ENCODE data around the gene CIROP.

Gene CIROP

DNA sequence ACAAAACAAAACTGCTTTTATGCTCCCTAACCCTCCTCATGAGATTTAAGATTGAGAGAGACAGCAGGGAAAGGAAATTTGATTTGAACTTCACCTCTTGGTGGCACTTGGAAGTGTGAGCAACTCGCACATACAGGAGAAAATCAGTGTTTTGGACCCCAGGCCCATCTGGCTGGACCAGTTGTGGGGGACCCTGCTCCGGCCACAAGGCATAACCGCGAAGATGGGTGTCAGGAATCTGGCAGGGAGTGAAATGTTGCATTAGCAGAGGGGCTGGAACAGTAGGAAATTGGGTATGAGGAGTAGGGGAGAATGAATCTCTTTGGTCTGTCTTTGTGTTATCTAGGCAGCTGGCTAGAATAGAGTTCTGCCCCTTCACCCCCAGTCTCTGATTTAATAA is 1.2 kb downstream of the CIROP start:
- H3K4me3 ChIP-seq (ENCODE audit: low read depth, low read length, poor library complexity, severe bottlenecking) = no peak overlapping the region
- no peak overlapping the region for H2AFZ ChIP-seq (ENCODE audit: low read length)
- no peaks in the 10 kb centered on the region for H3K79me2 ChIP-seq (ENCODE audit: insufficient read depth, low read length)
- H3F3A ChIP-seq (ENCODE audit: insufficient read depth, low read length) = no peaks in the 10 kb centered on the region
- no peaks in the 10 kb centered on the region for H3K27me3 ChIP-seq (ENCODE audit: insufficient read depth, low read length)
- H3K9ac ChIP-seq (ENCODE audit: low read length) = no peak overlapping the region
- TF ChIP-seq, protein P1, sequence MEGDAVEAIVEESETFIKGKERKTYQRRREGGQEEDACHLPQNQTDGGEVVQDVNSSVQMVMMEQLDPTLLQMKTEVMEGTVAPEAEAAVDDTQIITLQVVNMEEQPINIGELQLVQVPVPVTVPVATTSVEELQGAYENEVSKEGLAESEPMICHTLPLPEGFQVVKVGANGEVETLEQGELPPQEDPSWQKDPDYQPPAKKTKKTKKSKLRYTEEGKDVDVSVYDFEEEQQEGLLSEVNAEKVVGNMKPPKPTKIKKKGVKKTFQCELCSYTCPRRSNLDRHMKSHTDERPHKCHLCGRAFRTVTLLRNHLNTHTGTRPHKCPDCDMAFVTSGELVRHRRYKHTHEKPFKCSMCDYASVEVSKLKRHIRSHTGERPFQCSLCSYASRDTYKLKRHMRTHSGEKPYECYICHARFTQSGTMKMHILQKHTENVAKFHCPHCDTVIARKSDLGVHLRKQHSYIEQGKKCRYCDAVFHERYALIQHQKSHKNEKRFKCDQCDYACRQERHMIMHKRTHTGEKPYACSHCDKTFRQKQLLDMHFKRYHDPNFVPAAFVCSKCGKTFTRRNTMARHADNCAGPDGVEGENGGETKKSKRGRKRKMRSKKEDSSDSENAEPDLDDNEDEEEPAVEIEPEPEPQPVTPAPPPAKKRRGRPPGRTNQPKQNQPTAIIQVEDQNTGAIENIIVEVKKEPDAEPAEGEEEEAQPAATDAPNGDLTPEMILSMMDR (IDR thresholded peaks at IDR 0.05; ENCODE audit: low read length) = no peak
- H4K20me1 ChIP-seq (ENCODE audit: insufficient read depth, low read length) = no peaks in the 10 kb centered on the region
- no peaks in the 10 kb centered on the region for H3K9me3 ChIP-seq (ENCODE audit: low read length)
- H3K4me2 ChIP-seq (ENCODE audit: low read length) = no peak overlapping the region
- H3K9me2 ChIP-seq (ENCODE audit: low read depth, low read length) = no peaks in the 10 kb centered on the region
- H3K27ac ChIP-seq (ENCODE audit: low read depth, low read length, poor library complexity, severe bottlenecking) = no peak overlapping the region
- no peaks in the 10 kb centered on the region for H3K4me1 ChIP-seq (ENCODE audit: insufficient read depth, low read length, severe bottlenecking)
- H3K36me3 ChIP-seq (ENCODE audit: insufficient read depth, low read length) = peaks cover 9% of the 10 kb centered on the region

DNA sequence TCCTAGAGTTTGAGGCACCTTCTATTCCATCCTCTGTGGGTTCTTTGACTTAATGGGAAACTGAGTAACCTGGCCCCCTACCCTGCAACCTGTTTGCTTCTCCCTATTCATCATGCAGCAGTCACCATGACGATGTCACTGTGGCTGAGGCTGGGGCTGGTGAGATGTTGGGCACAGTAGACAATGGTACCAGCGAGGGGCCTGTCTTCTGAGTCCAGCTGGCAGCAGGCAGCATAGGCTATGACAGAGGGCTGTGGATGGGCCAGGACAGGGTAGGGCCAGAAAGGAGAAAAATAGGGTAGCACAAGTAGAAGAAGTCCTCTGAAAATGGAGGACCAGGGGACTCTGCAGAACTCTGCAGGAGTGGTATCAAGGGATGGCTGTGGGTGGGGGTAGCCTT is 2.0 kb downstream of the CIROP start:
- H3F3A ChIP-seq (ENCODE audit: insufficient read depth, low read length) = no peaks in the 10 kb centered on the region
- no peaks in the 10 kb centered on the region for H3K9me2 ChIP-seq (ENCODE audit: low read depth, low read length)
- H3K9ac ChIP-seq (ENCODE audit: low read length) = no peak overlapping the region
- H3K27me3 ChIP-seq (ENCODE audit: insufficient read depth, low read length) = no peaks in the 10 kb centered on the region
- H3K4me3 ChIP-seq (ENCODE audit: low read depth, low read length, poor library complexity, severe bottlenecking) = no peak overlapping the region
- no peak overlapping the region for H2AFZ ChIP-seq (ENCODE audit: low read length)
- H3K9me3 ChIP-seq (ENCODE audit: low read length) = no peaks in the 10 kb centered on the region
- H3K4me1 ChIP-seq (ENCODE audit: insufficient read depth, low read length, severe bottlenecking) = no peaks in the 10 kb centered on the region
- H3K79me2 ChIP-seq (ENCODE audit: insufficient read depth, low read length) = no peaks in the 10 kb centered on the region
- H4K20me1 ChIP-seq (ENCODE audit: insufficient read depth, low read length) = no peaks in the 10 kb centered on the region
- peaks cover 17% of the 10 kb centered on the region for H3K36me3 ChIP-seq (ENCODE audit: insufficient read depth, low read length)
- no peak overlapping the region for H3K4me2 ChIP-seq (ENCODE audit: low read length)
- no peak overlapping the region for H3K27ac ChIP-seq (ENCODE audit: low read depth, low read length, poor library complexity, severe bottlenecking)
- no peak for TF ChIP-seq EZH2 (IDR thresholded peaks at IDR 0.05; ENCODE audit: borderline replicate concordance, low read length)
- TF ChIP-seq, protein P1 (IDR thresholded peaks at IDR 0.05; ENCODE audit: low read length) = no peak

DNA sequence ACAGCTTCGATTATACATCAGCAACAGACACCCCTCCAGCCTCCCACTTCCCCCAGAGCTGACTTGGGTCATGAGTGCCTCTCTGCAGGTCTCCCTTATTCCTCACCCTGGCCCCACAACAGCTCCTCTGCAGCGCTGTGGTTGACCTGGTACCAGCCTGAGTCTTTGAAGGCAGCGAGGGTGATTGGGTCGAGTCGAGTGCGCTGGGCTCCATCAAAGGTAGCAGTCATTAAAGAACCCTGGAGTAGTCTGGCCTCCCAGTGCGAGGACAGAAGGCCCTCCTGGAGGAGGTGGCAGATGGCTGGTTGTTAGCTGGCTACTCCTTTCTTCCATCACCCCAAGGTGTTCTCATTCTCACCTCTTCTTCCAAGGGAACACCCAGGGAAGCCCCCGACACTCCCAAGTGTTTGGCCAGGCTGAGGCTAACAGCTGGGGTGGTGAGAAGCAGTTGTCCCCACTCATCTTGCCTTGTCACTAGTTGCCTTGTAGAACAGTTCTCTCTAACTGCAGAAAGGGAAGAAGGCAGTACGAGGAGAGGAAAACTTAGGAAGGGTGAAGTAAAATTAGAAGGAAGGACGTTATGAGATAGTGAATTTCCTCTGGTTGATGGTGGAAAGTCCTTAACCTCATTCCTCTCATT is 2.7 kb downstream of the CIROP start:
- Histone ChIP-seq H3K27ac (ENCODE audit: low read depth, low read length, poor library complexity, severe bottlenecking) (no peak overlapping the region), H3K4me3 (ENCODE audit: low read depth, low read length, poor library complexity, severe bottlenecking) (no peak overlapping the region), H4K20me1 (ENCODE audit: insufficient read depth, low read length) (no peaks in the 10 kb centered on the region), H2AFZ (ENCODE audit: low read length) (no peak overlapping the region), H3K9me3 (ENCODE audit: low read length) (no peaks in the 10 kb centered on the region), H3K4me2 (ENCODE audit: low read length) (no peak overlapping the region), H3F3A (ENCODE audit: insufficient read depth, low read length) (no peaks in the 10 kb centered on the region), H3K27me3 (ENCODE audit: insufficient read depth, low read length) (no peaks in the 10 kb centered on the region), H3K36me3 (ENCODE audit: insufficient read depth, low read length) (peaks cover 24% of the 10 kb centered on the region), H3K4me1 (ENCODE audit: insufficient read depth, low read length, severe bottlenecking) (no peaks in the 10 kb centered on the region), H3K79me2 (ENCODE audit: insufficient read depth, low read length) (no peaks in the 10 kb centered on the region), H3K9me2 (ENCODE audit: low read depth, low read length) (no peaks in the 10 kb centered on the region), H3K9ac (ENCODE audit: low read length) (no peak overlapping the region)
- no peak for TF ChIP-seq EZH2 (IDR thresholded peaks at IDR 0.05; ENCODE audit: borderline replicate concordance, low read length)

Measured in OCI-LY1 (cell line).